Cardiac muscle cell (in vitro differentiated cells and primary cell): Measurements from ENCODE around the gene CTNNA3. TPM values are rescaled to one million over a fixed set of nuclear protein-coding genes. Genes with fewer than 3 reads are reported as not detected.

Experiments used
- DNase-seq, 2 donors: peaks; one replicate each; pipeline versions ENCODE4 v3.0.0 to v3.0.0-alpha.2; 2010 to 2017; ENCODE audit warnings: low read depth in 1 of 2, low spot score in 1 of 2
- H3K27ac ChIP-seq: fragments of 200-600 bp; sonication (generic); 2 replicates; pipeline ENCODE4 v1.5.1; 2016
- H3K27me3 ChIP-seq: fragments of 200-600 bp; sonication (generic); 2 replicates; pipeline ENCODE4 v1.6.0; 2016; ENCODE audit warnings: control low read depth
- H3K36me3 ChIP-seq: fragments of 200-600 bp; sonication (generic); 2 replicates; pipeline ENCODE4 v1.5.1; 2016; ENCODE audit warnings: control low read depth
- H3K4me1 ChIP-seq: fragments of 200-600 bp; sonication (generic); 2 replicates; pipeline ENCODE4 v1.8.1; 2017; ENCODE audit warnings: low read depth, mild to moderate bottlenecking, mixed run types
- H3K4me3 ChIP-seq: fragments of 200-600 bp; sonication (generic); 2 replicates; pipeline ENCODE4 v1.5.1; 2016; ENCODE audit warnings: mild to moderate bottlenecking
- H3K9me3 ChIP-seq: fragments of 200-600 bp; sonication (generic); 2 replicates; pipeline ENCODE4 v1.5.1; 2017; ENCODE audit warnings: low read depth, mild to moderate bottlenecking, control low read depth
- polyA plus RNA-seq: library from polyadenylated mRNA; unstranded; fragments of >200 nt; fragmentation: Nextera tagmentation; extraction: Ambion mirVana; gene quantifications from 2 replicates; pipeline ENCODE4 v1.2.1, GENCODE V29; 2016
- total RNA-seq: library from RNA; depleted of rRNA; stranded (reverse); fragments of >200 nt; gene quantifications from 2 replicates; pipeline ENCODE4 v1.2.3, GENCODE V29; 2016
- TF ChIP-seq, protein P1 (sequence below): IDR thresholded peaks from 2 replicates; pipeline ENCODE4 v1.5.1; 2012; ENCODE audit warnings: low read depth, mild to moderate bottlenecking, low read length

Gene CTNNA3
- total and polyA plus RNA-seq, 2 experiments from 2014 or later = 55.8 to 71.7 TPM

DNA sequence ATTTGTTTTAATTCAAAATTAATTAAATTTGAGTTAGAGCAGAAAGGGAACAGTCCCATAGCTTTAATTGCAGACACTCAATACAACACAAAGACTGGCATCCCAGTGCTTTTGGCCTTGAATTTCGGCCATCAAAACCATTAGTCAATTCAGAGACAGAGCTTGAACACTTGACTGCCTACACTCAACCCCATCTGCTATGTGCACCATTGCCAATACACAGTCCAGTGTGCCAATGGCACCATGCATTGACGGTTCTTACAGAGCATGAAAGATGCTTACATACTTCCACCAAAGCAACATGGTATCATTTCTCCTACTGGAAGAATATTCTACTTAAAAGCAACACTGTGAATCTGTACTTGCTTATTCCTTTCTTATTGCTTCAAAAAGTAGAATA is 813.7 kb downstream of the CTNNA3 start:
- Histone ChIP-seq H3K9me3 (no peaks in the 10 kb centered on the region), H3K4me3 (no peak overlapping the region), H3K4me1 (peaks cover 47% of the 10 kb centered on the region), H3K27me3 (no peaks in the 10 kb centered on the region), H3K27ac (peak overlapping the region; percentile 61), H3K36me3 (no peaks in the 10 kb centered on the region)
- DNase-seq = no peak
- TF ChIP-seq, protein P1, sequence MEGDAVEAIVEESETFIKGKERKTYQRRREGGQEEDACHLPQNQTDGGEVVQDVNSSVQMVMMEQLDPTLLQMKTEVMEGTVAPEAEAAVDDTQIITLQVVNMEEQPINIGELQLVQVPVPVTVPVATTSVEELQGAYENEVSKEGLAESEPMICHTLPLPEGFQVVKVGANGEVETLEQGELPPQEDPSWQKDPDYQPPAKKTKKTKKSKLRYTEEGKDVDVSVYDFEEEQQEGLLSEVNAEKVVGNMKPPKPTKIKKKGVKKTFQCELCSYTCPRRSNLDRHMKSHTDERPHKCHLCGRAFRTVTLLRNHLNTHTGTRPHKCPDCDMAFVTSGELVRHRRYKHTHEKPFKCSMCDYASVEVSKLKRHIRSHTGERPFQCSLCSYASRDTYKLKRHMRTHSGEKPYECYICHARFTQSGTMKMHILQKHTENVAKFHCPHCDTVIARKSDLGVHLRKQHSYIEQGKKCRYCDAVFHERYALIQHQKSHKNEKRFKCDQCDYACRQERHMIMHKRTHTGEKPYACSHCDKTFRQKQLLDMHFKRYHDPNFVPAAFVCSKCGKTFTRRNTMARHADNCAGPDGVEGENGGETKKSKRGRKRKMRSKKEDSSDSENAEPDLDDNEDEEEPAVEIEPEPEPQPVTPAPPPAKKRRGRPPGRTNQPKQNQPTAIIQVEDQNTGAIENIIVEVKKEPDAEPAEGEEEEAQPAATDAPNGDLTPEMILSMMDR = no peak

DNA sequence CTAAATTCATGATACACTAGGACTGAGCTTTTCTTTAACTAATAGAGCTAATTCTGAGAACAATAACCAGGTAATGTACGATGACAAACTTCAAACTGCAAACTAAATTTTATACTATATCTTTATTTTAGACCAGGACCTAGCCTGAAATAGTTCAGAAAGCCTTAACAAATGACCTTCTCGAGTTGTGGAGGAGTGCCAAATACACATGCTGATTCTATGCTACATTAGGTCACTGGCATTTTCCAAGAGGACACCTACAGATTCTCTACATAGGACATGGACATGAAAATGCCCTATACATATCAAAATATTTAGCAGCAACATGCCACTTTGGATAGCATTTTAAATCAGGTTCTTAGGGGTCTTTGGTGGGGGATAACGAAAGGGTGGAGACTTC is 814.2 kb downstream of the CTNNA3 start:
- no peak overlapping the region for H3K4me3 ChIP-seq
- no peaks in the 10 kb centered on the region for H3K36me3 ChIP-seq
- no peak for DNase-seq
- H3K27me3 ChIP-seq = no peaks in the 10 kb centered on the region
- no peak overlapping the region for H3K27ac ChIP-seq
- peaks cover 47% of the 10 kb centered on the region for H3K4me1 ChIP-seq
- H3K9me3 ChIP-seq = no peaks in the 10 kb centered on the region
- TF ChIP-seq, protein P1 = no peak

DNA sequence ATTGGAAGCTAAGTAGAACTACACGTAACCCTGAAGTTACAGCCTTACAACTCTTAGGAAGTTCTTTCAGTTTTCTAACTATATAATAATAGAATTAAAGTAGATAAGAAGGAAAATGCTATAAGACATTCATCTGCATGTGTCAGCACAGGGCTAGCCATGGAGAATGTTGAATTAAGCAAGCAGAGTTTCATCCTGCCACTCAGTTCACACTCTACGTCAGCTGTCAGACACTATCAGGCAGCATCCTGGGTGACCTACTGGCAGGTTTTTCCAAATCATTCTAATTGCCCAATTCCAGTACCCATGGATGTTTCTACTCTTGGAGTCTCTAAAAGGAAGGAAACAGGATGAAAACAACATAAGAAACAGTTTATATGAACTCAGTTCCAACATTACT is 815.2 kb downstream of the CTNNA3 start:
- H3K9me3 ChIP-seq = no peaks in the 10 kb centered on the region
- TF ChIP-seq, protein P1 = no peak
- no peak overlapping the region for H3K4me3 ChIP-seq
- no peak for DNase-seq
- peaks cover 55% of the 10 kb centered on the region for H3K4me1 ChIP-seq
- H3K27ac ChIP-seq = peak overlapping the region; percentile 81
- H3K36me3 ChIP-seq = no peaks in the 10 kb centered on the region
- no peaks in the 10 kb centered on the region for H3K27me3 ChIP-seq

DNA sequence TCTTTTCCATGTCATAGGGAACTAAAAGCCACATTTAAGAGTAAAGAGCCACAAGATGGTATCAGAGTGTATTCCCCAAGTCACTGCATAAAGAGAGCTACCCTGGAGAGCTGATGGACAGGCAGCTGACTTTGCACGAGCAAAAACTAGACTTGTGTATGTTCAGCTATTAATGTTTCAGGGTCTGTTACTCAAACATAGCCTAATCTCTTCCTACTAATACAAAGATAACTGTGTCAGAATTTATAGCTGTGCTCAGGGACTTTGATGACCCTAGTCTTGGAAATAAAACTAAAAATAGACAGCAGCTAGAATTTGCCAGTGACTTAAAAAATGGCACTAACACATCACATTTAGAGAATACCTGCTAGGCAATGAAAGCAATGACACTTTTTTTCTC is 815.7 kb downstream of the CTNNA3 start:
- H3K27me3 ChIP-seq = no peaks in the 10 kb centered on the region
- peaks cover 55% of the 10 kb centered on the region for H3K4me1 ChIP-seq
- no peaks in the 10 kb centered on the region for H3K9me3 ChIP-seq
- H3K27ac ChIP-seq = peak overlapping the region; percentile 81
- no peak for DNase-seq
- no peak overlapping the region for H3K4me3 ChIP-seq
- TF ChIP-seq, protein P1 = no peak
- no peaks in the 10 kb centered on the region for H3K36me3 ChIP-seq

DNA sequence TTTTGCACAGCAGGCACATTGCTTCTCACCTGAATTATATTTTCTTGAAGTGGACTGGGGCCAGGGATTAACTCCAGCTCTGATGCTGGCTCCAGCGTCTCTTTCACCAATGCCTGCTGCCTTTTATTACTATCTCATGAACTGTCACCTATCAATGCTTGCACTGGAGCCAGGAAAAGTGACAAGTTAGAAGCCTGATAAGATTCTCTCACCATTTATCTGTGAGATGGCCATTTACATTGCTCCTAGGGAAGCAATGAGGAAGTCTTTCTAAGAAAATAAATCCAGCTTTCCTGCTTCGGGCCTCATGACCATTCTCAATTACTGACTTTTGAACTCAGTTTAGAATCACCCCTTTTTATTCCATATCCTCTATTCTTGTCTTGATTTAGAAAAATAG is 818.6 kb downstream of the CTNNA3 start:
- Histone ChIP-seq H3K36me3 (no peaks in the 10 kb centered on the region), H3K9me3 (no peaks in the 10 kb centered on the region), H3K4me1 (peaks cover 50% of the 10 kb centered on the region), H3K27me3 (no peaks in the 10 kb centered on the region), H3K27ac (peak overlapping the region; percentile 81), H3K4me3 (no peak overlapping the region)
- DNase-seq = no peak
- TF ChIP-seq, protein P1 = no peak

DNA sequence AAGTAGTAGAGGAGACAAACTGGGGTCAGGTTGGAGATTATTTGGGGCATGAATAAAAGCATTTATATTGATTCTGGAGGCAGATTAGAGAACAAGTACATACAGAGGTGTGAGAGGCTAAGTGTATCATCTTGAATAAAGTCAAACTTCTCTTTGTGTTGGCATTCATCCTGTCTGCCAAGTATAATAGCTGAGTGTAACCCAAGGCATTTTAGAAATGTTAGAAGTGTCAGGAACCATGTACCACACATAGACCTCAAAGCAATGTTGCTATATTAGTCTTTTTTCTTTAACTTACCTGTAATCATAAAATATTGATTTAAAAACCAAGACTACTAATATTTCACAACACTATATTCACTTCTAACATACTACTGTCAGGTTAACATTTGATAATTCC is 826.4 kb downstream of the CTNNA3 start:
- no peak for DNase-seq
- Histone ChIP-seq H3K27me3 (no peaks in the 10 kb centered on the region), H3K4me3 (no peak overlapping the region), H3K27ac (no peak overlapping the region), H3K4me1 (no peaks in the 10 kb centered on the region), H3K36me3 (no peaks in the 10 kb centered on the region), H3K9me3 (no peaks in the 10 kb centered on the region)
- TF ChIP-seq, protein P1 = no peak
